ENCODE results near the gene GSN.

- TF ChIP-seq, protein P1, sequence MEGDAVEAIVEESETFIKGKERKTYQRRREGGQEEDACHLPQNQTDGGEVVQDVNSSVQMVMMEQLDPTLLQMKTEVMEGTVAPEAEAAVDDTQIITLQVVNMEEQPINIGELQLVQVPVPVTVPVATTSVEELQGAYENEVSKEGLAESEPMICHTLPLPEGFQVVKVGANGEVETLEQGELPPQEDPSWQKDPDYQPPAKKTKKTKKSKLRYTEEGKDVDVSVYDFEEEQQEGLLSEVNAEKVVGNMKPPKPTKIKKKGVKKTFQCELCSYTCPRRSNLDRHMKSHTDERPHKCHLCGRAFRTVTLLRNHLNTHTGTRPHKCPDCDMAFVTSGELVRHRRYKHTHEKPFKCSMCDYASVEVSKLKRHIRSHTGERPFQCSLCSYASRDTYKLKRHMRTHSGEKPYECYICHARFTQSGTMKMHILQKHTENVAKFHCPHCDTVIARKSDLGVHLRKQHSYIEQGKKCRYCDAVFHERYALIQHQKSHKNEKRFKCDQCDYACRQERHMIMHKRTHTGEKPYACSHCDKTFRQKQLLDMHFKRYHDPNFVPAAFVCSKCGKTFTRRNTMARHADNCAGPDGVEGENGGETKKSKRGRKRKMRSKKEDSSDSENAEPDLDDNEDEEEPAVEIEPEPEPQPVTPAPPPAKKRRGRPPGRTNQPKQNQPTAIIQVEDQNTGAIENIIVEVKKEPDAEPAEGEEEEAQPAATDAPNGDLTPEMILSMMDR (IDR thresholded peaks at IDR 0.05; ENCODE audit: low read depth, low read length): no peak
- TF ChIP-seq POLR2A (IDR thresholded peaks at IDR 0.05; ENCODE audit: extremely low read depth, insufficient read length): no peak
Measured at GRCh38 chr9:121354141-121354540, 86.2 kb downstream of the GSN start.
